GM18498 (cell line): ENCODE results near the gene CD53.
A peak's percentile ranks its signal among the peaks of the same experiment; 100 is the strongest.

Source experiments
- ATAC-seq: cut with Tn5 transposase; IDR thresholded peaks from one replicate; pipeline ENCODE4 v1.9.1; 2021; ENCODE audit warnings: mild to moderate bottlenecking, moderate library complexity; ENCODE audit not compliant: unreplicated experiment

The CD53 gene

GRCh38 chr1:110875216-110875731 is 2.3 kb downstream of the CD53 start:
- peak; percentile 44 for ATAC-seq

DNA sequence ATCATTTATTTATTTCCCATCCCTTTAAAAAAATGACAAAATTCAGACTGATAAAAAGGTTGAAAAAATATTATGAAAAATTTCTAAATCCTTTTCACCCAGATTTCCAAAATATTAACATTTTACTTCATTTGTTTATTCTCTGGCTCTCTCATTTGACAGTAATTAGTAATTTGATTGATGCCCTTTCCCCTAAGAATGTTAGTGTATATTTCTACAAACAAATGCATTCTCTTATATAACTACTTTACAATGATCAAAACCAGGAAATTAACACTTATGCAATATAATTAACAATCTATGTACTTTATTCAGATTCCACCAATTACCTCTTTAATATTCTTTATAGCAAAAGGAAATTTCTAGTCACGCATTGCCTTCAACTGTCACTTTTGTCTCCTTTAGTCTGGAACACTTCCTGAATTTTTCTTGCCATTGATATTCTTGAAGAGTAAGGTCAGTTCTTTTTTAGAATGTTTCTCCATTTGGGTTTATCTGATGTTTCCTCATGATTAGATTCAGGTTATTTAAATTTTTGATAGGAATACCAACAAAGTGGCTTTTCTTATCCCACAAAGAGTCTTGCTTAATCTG is 3.9 kb downstream of the CD53 start:
- no peak for ATAC-seq

DNA sequence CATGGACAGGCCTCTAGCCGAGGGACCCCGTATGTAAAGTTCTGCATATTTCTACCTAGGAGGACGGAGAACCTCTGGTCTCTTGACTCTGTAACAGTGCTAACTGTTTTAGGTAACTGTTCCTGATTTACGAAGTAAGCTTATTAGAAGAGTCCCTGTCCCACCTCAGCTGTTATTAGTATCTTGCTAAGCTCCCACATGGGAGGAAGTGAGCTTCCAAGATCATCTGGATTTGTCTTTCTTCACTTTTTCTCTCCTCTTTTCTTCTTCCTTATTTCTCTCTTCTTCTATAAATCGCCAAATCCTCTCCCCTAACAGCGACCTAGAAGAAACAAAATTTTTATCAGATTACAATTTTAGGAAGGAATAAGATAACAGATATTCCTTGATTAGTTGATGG is 4.4 kb downstream of the CD53 start:
- ATAC-seq, result no peak

- ATAC-seq, result no peak
Measured at GRCh38 chr1:110877776-110878175, 4.8 kb downstream of the CD53 start.

DNA sequence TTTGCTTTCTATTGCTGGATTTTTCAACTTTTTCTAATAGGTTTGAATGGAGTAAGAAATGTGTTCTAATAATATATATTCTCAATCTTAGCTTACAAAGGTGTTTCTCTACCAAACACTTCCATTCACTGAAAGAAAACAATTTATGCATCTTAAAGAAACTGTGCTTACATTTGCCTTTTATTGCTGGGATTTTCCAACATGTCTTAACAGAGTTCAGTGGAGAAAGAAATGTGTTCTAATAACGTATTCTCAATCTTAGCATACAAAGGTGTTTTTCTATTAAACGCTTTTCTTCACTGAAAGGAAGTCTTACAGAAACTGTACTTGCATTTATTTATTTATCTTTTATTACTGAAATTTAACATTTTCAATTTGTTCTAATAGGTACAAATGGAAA is 5.6 kb downstream of the CD53 start:
- no peak for ATAC-seq

DNA sequence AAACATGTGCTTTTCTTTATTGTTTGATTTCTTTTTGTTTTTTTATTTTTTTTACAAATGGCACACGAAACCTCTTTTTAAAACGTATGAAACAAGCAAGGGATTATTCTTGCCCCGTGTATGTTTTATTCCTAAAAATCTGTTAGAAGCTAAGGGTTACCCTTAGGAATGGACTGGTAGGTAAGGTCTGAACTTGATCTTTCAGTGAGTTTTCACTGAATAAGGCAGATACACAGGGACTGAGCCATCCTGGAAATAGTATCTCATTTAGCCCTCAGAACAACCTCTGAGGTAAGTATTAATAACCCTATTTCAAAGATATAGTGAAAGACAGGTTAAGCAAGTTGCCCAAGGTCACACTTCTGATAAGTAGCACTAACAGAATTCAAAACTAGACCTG is 6.0 kb downstream of the CD53 start:
- no peak for ATAC-seq

GRCh38 chr1:110879758-110880606 is 7.0 kb downstream of the CD53 start:
- peak; percentile 56 for ATAC-seq

GRCh38 chr1:110880708-110881374 is 7.9 kb downstream of the CD53 start:
- peak; percentile 32 for ATAC-seq

GRCh38 chr1:110888049-110888448 is 15.1 kb downstream of the CD53 start:
- ATAC-seq, result no peak

DNA sequence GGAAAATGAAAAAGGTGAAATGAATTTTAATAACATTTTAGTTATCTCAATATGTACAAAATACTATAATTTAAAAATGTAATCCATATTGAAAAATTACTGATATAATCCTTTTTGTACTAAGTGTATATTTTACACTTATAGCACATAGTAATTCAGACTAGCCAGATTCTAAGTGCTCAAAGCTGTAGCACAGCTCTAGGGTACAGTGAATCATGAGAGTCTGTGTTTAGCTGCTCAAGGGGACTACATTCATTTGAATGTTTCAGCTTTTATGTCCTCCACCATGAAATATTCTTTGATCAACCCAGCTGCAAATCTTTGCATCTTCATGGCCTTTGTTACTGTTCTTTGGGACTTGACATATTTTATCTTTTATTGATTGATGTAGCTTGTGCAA is 15.7 kb downstream of the CD53 start:
- ATAC-seq, result no peak

- no peak for ATAC-seq
Measured at GRCh38 chr1:110890474-110891196, 17.7 kb downstream of the CD53 start.

GRCh38 chr1:110893908-110894490 is 21.1 kb downstream of the CD53 start:
- ATAC-seq, result no peak

- no peak for ATAC-seq
Measured at GRCh38 chr1:110896090-110896489, 23.1 kb downstream of the CD53 start.

DNA sequence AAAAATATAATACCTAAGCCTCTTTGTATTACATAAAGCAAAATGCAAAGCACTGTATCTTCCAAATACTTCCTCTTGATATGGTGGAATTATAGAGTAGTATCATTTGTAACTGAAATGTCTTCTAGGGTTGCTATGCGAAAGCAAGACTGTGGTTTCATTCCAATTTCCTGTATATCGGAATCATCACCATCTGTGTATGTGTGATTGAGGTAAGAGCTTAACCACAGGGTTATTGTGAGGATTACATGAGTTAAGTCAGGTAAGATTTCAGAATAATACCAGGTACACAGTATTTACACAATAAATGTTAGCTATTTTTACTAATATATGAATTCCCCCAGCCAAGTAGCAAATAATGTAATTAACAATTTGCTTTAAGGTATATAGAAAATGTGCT is 24.7 kb downstream of the CD53 start:
- ATAC-seq, result no peak

- no peak for ATAC-seq
Measured at GRCh38 chr1:110898734-110899457, 25.9 kb downstream of the CD53 start.

DNA sequence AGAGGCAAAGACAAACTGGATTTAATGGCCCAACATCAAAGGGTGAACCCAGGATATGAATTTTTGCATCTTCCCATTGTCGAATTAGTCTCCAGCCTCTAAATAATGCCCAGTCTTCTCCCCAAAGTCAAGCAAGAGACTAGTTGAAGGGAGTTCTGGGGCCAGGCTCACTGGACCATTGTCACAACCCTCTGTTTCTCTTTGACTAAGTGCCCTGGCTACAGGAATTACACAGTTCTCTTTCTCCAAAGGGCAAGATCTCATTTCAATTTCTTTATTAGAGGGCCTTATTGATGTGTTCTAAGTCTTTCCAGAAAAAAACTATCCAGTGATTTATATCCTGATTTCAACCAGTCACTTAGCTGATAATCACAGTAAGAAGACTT is 26.5 kb downstream of the CD53 start:
- no peak for ATAC-seq

GRCh38 chr1:110902820-110903463 is 30.0 kb downstream of the CD53 start:
- no peak for ATAC-seq

DNA sequence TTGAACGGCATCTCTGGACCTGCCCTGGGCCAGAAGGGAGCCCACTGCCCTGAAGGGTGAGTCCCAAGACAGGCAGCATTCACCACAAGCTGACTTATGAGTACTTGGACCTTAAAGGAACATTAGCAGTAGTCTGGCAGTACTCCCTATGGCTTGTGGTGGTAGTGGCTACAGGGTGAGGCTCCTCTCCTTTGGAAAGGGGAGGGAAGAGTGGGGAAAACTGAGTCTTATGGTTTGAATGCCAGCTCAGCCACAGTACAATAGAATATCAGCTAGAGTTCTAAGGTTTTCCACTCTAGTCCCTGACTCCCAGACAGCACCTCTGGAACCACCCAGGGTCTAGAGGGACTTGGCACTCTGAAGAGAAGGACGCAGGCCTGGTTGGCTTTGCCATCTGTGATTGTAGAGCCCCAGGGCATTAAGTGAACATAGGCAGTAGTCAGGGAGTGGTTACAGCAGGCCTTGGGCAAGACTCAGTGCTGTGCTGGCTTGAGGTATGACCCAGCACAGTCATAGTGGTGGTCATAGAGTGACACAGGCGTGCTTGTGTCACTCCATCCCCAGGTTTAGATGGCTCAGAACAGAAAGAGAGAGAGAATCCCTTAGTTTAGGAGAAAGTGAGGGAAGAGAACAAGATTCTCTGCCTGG is 31.0 kb downstream of the CD53 start:
- no peak for ATAC-seq

- no peak for ATAC-seq
Measured at GRCh38 chr1:110912784-110913183, 39.8 kb downstream of the CD53 start.
